ENCODE results near the gene TEX2. TPM values are rescaled to one million over a fixed set of nuclear protein-coding genes. Genes with fewer than 3 reads are reported as not detected.

TEX2 gene
- total RNA-seq, 1 donor from 2014 or later: 20.2 TPM

DNA sequence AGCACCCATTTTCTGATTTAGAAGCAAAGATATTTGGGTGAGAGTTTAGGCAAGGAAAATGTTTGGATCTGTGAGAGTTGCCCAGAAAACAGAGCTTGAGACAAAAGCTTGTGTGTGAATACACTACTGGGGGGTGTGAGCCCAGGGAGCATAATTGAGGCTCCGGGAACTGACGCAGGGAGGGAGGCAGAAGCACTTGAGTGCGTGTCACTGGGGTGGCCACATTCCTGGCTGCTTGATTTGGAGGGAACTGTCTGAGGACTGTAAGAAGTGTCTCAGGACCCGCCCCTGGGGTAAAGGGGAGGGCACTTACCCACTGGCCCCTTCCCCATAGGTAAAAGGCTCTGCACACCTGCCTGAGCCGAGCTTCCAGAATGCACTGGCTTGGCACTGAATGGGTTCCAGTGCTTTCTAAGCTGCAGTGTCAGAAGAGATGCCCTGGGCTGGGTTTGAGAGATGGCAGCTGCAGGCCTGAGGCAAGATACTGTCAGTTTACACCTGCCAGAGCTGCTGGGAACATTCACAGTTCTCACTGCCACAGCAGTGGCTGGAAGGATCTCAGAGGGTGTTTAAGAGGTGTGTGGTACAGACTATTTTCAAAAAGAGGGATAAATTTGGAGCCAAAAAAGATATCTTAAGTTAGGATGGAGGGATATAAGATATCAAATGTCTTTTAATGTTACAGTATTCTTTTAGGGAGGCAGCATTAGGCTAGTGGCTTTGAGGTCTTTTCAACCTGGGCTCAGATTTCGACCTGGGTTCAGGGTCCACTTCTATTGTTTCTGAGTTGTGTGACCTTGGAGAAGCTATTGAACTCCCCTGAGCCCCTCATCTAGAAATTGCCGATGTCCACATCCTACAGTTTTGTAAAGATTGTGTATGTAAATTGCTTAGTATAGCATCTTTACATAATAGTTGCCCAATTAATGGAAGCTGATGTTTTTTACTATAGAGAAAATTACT lies 6.9 kb upstream of the TEX2 start:
- ATAC-seq: no peak

DNA sequence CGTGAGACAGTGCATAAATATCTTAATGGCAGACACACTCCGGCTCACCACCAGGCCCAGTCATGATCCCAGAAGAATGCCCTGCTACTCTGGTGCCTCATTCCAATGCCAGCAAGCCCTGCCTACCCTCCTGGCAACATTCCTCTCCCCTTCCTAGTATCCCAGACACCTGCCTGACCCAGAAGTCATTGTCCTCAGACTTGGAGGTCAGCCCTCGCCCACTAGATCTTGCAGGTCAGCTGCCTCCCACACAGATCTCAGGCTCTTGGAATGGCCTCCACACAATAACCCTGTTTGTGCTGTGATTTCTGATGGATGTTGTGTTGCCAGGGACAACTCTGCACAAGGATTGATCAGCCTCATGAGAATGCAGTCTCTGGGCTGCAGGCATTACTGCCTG lies 1.8 kb upstream of the TEX2 start:
- no peak for ATAC-seq

DNA sequence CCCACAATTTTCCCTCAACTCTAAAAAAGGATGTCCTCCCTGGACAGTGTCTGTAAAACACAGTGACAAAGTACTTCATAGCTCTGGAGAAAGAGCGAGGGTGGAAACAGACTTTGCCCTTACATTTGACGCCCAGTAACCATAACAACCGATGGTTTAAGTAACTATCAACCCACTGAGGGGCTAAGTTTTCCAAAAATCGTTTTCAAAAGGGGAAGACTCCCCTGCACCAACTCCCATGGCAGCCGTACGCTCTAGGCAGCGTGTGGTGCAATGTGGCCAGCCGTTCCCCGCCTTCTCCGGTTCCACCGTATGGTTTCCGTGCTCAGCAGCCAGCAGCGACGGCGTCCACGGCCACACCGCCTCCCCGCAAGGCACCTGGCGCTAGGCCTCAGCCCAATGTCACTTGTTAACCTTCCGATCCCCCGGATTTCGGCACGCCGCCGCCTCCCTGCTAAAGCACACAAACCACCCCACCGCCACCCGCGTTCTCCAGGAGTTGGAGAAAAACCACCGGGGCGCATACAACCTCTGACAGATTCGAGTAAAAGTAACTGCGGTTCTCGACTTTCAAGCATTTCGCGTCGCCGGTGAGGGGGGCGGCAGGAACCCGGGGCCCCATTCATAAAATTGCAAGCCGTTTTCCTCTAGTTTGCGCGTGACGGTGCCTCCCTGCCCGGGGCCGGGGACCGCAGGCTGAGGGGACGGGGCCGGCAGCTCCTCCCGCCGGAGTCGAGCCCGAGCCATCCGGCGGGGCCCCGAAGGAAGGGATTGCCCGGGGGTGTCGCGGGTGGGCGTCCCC lies 661 bp downstream of the TEX2 start:
- peak; percentile 47 for ATAC-seq

GRCh38 chr17:64261417-64262145 lies 1.5 kb downstream of the TEX2 start:
- ATAC-seq: no peak

- no peak for ATAC-seq
Measured at GRCh38 chr17:64260886-64261285, 2.2 kb downstream of the TEX2 start.

DNA sequence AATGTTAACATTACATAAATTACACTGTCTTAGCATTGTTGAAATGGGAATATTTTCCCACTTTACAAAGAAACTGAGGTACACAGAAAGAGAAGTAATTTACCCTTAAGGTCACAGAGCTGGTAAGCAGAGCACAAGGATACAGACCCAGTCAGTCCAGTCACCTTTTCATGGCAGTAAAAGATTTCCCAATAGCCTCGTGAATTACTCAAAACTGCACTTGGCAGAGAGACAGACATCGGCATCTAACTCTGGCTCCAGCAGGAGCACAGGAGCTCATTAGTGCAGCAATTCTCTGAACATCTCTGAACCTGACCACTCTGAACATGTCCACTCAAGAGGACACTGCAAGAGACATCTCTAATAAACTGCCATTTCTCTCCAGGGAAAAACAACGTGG lies 3.1 kb downstream of the TEX2 start:
- no peak for ATAC-seq

GRCh38 chr17:64259426-64259825 lies 3.6 kb downstream of the TEX2 start:
- no peak for ATAC-seq

- no peak for ATAC-seq
Measured at GRCh38 chr17:64256913-64257807, 5.9 kb downstream of the TEX2 start.

GRCh38 chr17:64255764-64256163 lies 7.3 kb downstream of the TEX2 start:
- ATAC-seq: no peak

- no peak for ATAC-seq
Measured at GRCh38 chr17:64254755-64255154, 8.3 kb downstream of the TEX2 start.

- no peak for ATAC-seq
Measured at GRCh38 chr17:64253470-64253869, 9.6 kb downstream of the TEX2 start.

- no peak for ATAC-seq
Measured at GRCh38 chr17:64252831-64253230, 10.2 kb downstream of the TEX2 start.

DNA sequence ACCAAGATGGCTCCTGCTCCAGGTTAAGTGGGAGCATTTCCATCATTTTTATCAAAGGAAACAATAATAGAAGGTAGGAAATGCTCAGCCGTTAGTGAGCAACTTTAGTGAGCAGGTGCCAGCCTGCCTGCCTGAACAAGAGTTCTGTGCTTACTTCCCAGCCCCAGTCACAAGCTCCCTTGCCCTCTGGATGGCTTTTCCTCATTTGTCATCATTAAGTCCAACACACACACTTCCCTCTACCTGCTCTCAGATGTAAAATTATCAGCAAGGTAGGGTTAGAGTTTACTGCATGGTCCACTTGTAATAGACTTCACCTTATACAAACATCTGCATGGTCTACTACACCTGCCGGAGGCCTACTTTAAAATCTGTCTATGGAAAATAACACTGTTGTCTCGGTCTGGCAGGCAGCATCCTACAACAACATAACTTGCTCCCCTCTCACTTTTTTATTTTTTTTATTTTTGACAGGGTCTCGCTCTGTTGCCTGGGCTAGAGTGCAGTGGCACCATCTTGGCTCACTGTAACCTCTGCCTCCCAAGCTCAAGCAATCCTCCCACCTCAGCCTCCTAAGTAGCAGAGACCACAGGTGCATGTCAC lies 12.7 kb downstream of the TEX2 start:
- ATAC-seq: peak; percentile 93

GRCh38 chr17:64247836-64248235 lies 15.2 kb downstream of the TEX2 start:
- no peak for ATAC-seq

- no peak for ATAC-seq
Measured at GRCh38 chr17:64245218-64246145, 17.6 kb downstream of the TEX2 start.

- no peak for ATAC-seq
Measured at GRCh38 chr17:64244165-64244564, 18.9 kb downstream of the TEX2 start.

- ATAC-seq: no peak
Measured at GRCh38 chr17:64243340-64243739, 19.7 kb downstream of the TEX2 start.

- no peak for ATAC-seq
Measured at GRCh38 chr17:64242633-64243032, 20.4 kb downstream of the TEX2 start.

DNA sequence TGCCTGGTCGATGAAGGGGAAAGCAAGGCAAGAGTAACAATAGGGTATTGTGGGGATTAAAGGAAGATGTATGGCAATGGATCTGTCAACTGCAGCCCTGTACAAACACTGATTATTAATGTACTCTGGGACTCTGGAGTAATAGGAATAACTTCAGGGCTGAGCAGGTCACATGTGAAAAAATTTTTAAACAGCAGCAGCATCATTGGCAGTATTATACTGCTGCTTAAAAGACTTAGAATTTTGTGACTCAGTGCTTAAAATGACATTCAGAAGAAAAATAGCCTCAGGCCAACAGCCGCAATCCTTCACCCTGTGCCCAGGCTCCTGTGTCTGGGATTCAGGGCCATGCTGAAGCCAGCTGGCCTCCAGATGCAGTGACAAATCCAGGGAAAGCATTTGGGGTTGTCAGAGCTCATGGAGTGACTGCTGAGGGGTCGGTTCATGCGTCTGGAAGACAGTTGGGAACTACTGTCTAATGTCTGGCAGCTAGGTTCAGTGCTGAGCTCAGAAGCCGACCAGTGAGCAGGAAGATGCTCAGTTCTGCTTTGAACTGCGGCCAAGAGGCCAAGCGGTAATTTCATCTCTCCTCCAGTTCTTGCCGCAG lies 22.2 kb downstream of the TEX2 start:
- ATAC-seq: peak; percentile 45

DNA sequence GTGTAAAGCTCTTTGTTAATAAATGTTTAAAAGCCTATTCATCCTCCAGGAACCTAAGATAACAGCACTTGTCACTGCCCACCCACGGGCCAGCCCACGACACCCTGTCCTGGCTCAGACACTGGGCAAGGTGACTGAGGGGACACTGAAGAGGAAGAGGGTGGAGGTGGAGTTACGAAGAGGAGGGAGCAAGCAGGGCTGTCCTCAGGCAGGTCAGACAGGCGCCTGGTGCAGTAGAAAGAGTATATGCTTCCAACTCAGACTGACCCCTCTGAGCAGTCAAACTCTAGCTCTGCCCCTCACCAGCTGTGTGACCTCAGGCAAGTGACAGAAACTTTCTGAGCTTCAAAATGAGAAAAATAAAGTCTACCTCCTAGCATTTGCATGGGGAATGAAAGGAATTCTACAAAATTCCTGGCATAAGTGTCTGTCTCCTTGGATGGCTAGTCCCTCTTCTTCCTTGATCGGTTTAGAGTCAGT lies 22.8 kb downstream of the TEX2 start:
- peak; percentile 36 for ATAC-seq
